Stimulated activated CD8-positive, alpha-beta memory T cell treated with anti-CD3 and anti-CD28 coated beads, Interleukin-4, amount 100 ng/mL, for 48 hours (primary cell): ENCODE data around the gene SGSM1.
"Not testable (repeated sequence)": the region's sequence is repeated elsewhere in the genome, so short reads cannot be mapped to it uniquely, and the experiment has no call there.

Experiments used
- DNase-seq: peaks from one replicate; pipeline ENCODE4 v3.0.0-alpha.2; 2020

SGSM1 gene

GRCh38 chr22:24809331-24809730 is 3.3 kb downstream of the SGSM1 start:
- DNase-seq: no peak

- DNase-seq: no peak
Observed at GRCh38 chr22:24810043-24810749, 4.2 kb downstream of the SGSM1 start.

- no peak for DNase-seq
Observed at GRCh38 chr22:24812950-24813775, 7.2 kb downstream of the SGSM1 start.

GRCh38 chr22:24813861-24814770 is 8.1 kb downstream of the SGSM1 start:
- no peak for DNase-seq

GRCh38 chr22:24816806-24817205 is 10.8 kb downstream of the SGSM1 start:
- no peak for DNase-seq

- no peak for DNase-seq
Observed at GRCh38 chr22:24819487-24819886, 13.5 kb downstream of the SGSM1 start.

DNA sequence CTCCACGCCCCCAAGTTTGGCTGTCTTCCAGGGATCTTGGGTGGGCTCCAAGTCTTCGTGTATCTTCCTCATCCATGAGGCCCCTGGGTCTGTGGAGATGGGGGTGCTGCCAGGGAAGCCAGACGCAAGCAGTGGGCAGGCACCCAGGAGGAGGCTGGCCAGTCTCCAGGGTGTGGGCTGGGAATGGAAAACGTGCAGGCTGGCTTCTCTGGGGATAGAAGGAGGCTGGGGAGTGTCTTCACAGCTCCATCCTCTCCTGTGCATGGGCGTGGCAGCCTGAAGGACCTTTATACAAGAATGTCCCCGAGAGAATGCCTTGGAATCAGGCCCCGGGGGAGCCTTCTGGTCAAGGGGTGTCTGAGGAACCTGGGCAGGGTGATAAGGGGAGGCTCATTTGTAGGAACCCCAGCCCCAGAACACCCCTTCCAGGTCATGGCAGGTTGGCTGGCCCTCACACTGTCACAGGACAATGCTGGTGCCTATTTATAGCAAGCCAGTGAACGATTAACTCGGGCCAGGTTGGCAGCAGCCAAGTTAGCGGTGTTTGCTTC is 14.0 kb downstream of the SGSM1 start:
- no peak for DNase-seq

DNA sequence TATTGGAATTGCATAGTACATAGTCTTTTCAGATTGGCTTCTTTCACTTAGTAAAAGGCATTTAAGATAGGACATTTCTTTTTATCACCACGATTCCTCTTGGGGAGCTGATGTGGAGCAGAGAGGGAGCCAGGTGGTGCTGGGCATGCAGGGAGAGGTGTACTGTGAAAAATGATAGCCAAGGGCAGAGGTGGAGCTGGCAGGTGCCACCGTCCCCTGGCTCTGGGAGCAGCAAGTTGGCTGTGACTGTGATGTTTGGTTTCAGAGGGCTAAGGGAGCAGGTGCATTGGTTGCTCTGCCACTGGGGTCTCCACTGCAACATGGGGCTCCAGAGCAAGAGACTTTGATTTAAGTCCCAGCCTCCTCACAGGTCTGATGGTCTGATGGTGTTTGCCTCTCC is 16.5 kb downstream of the SGSM1 start:
- no peak for DNase-seq

GRCh38 chr22:24823787-24824186 is 17.8 kb downstream of the SGSM1 start:
- no peak for DNase-seq

DNA sequence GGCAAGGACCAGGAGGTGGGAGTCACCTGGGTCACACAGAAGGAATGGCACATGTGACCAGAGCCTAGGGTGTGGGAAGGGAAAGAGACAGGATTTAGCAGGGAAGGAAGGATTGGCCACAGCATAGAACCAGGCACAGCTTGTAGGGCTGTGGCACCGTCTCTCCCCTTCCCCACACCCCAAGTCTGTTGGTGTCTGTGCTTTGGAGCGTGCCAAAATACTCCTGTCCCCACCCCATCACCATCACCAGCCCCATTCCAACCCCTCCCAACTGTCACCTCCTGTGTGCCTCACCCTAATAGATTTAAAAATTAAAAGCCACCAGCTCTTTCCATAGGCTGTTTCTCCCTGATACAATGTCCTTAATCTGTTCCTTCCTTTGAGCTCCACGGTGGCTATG is 18.2 kb downstream of the SGSM1 start:
- no peak for DNase-seq

DNA sequence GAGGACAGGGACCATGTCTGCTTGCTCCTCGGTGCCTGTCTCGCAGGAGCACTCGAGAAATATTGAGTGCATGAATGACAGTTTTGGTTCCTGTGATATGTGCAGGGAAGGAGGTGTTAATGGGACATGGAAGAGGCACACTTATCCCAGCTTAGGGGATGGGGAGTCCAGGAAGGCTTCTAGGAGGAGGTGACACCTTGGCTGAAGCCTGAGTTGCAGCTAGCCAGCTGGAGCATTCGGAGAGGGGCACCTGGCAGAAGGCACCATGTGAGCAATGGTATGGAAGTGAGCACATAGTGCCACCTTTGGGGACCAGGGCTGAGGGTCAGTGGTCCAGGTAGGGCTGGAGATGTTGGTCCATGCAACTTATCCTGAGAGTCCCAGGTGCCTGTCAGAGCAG is 18.9 kb downstream of the SGSM1 start:
- no peak for DNase-seq

- no peak for DNase-seq
Observed at GRCh38 chr22:24826710-24827285, 20.8 kb downstream of the SGSM1 start.

DNA sequence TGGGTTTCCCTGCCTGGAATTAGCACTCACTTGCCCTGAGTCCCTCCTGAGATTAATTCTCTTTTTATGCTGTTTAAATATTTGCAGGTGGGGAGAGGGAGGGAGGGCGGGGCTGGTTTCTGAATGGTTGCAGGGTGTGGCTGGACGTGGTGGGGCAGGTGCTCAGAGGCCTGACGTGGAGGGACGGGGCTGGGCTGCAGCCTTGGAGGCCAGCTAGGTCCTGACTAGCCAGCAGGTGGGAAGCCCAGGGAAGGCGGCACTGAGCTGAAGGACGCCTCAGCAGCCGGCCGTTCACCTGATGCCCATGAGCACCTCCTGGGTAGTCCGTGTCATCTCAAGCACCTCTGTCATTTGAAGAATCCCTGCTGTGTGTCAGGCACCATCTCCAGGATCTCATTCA is 21.3 kb downstream of the SGSM1 start:
- no peak for DNase-seq

DNA sequence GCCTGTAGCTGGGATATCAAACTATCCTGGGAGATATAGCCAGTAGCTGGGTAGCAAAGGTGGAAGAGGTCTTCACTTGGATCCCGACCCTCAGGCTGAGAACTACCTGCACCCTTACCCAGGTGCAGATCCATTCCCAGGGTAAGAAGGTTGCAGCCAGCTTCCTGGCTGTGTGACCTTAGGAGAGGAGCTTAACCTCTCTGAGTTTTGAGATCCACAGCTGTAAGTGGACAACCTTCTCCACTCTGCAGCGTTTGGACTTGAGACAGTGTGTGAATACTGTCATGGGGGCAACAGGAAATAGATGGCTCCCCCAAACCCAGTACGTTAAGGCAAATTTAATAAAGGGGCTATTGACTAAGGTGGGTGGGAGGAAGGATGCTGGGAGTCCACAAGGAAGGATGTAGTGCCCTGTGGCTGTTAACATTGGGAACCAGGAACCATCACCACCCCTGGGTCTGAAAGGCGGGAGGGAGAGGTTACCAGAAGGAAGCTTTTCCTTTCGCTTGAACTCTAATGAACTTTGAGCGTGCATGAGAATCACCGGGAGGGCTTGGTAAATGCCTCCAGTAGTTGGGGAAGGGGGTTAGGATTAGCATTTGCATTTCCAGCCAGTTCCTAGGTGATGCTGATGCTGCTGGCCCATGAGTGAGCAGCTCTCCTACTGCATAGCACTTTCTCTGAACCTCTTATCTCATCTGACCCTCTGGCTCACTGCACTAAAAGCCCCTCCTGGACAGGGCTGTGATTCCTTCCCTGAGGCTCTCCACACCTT is 24.4 kb downstream of the SGSM1 start:
- no peak for DNase-seq

DNA sequence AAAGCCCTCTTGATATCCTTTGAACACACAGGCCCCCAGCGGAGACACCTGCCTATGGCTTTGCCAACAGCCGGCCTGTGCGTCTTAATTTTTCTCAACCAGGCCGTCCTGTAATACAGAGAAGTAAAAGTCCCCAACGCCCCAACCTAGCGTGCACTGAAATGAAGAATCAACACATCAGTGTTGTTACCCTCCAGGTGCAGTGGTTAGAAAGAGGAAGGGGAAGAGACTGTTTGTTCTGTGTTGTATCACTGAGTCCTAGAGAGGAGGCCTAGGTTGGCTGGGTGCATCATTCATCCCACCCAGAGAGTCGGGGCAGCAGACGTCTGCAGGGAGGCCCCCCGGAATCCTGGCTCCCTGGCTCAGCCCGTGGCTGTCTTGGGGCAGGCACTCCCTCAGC is 25.7 kb downstream of the SGSM1 start:
- DNase-seq: no peak

DNA sequence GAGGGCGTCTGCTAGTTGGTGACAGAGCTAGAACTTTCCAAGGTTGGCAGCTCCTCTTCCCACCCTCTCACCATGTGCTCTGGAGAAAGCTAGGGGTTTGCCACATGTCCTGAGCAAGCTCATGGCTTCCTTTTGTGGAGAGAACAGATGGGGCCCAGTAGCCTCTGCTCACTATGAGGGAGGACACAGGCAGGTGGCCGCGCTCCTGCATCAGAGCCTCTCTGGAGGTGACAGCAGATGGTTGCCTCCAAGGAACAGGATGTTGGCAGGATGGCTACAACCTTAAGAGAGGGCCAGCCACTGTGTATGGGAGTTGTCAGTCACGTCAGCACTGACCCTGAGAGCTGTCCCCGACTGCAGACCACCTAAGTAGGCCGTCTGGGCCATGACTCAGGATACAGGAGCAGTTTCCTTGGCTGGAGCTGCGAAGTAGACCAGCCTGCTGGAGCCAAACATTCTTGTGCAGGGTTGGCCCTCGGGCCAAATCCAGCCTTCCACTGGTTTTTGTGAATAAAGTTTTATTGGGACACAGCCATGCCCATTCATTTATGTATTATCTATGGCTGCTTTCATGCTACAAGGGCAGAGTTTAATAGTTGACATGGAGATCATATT is 28.0 kb downstream of the SGSM1 start:
- no peak for DNase-seq

- no peak for DNase-seq
Observed at GRCh38 chr22:24834845-24835570, 29.0 kb downstream of the SGSM1 start.

DNA sequence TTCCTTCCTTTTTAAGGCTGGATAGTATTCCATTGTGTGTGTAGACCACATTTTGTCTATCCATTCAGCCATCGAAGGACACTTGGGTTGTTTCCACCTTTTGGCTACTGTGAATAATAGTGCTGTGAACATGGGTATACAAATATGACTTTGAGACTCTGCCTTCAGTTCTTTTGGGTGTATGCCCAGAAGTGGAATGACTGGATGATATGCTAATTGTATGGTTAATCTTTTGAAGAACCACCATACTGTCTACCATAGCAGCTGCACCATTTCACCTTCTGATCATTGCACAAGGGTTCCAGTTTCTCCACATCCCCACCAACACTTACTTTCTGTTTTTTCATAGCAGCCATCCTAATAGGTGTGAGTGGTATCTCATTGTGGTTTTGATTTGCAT is 30.3 kb downstream of the SGSM1 start:
- no peak for DNase-seq

- not testable (repeated sequence) for DNase-seq
Observed at GRCh38 chr22:24837517-24837916, 31.5 kb downstream of the SGSM1 start.

- no peak for DNase-seq
Observed at GRCh38 chr22:24841261-24841660, 35.2 kb downstream of the SGSM1 start.

GRCh38 chr22:24843048-24843447 is 37.0 kb downstream of the SGSM1 start:
- no peak for DNase-seq
